GM23248 (cell line): Measurements from ENCODE around the gene TMCC2. TPM values are rescaled to one million over a fixed set of nuclear protein-coding genes. Genes with fewer than 3 reads are reported as not detected.

Experiments
- DNase-seq: peaks from one replicate; pipeline ENCODE4 v3.0.0-alpha.2; 2015
- H2AFZ ChIP-seq: fragments of 200-600 bp; sonication (generic); 2 replicates; pipeline ENCODE4 v1.6.1; 2016; ENCODE audit warnings: antibody characterized with exemption
- H3F3A ChIP-seq: fragments of 200-600 bp; sonication (generic); 2 replicates; pipeline ENCODE4 v1.6.1; 2016; ENCODE audit warnings: mild to moderate bottlenecking, antibody characterized with exemption, mixed run types; ENCODE audit not compliant: insufficient read depth
- H3K27ac ChIP-seq: fragments of 200-600 bp; sonication (generic); 2 replicates; pipeline ENCODE4 v1.5.1; 2016; ENCODE audit warnings: mild to moderate bottlenecking
- H3K27me3 ChIP-seq: fragments of 200-600 bp; sonication (generic); replicated peaks from 2 replicates; pipeline ENCODE4 v1.6.1; 2016; ENCODE audit warnings: mild to moderate bottlenecking; ENCODE audit not compliant: insufficient read depth
- H3K36me3 ChIP-seq: fragments of 200-600 bp; sonication (generic); 2 replicates; pipeline ENCODE4 v1.6.1; 2016; ENCODE audit warnings: low read depth, mild to moderate bottlenecking
- H3K4me1 ChIP-seq: fragments of 200-600 bp; sonication (generic); 2 replicates; pipeline ENCODE4 v1.6.1; 2016; ENCODE audit warnings: mild to moderate bottlenecking; ENCODE audit not compliant: insufficient read depth
- H3K4me2 ChIP-seq: fragments of 200-600 bp; sonication (generic); one replicate; pipeline ENCODE4 v1.6.1; 2016; ENCODE audit warnings: mild to moderate bottlenecking; ENCODE audit not compliant: unreplicated experiment
- H3K4me3 ChIP-seq: fragments of 200-600 bp; sonication (generic); 2 replicates; pipeline ENCODE4 v1.5.1; 2016; ENCODE audit warnings: mild to moderate bottlenecking
- H3K79me2 ChIP-seq: fragments of 200-600 bp; sonication (generic); 2 replicates; pipeline ENCODE4 v1.6.1; 2016; ENCODE audit warnings: mild to moderate bottlenecking; ENCODE audit not compliant: insufficient read depth
- H3K9ac ChIP-seq: fragments of 200-600 bp; sonication (generic); 2 replicates; pipeline ENCODE4 v1.6.1; 2016; ENCODE audit warnings: mild to moderate bottlenecking
- H3K9me2 ChIP-seq: fragments of 200-600 bp; sonication (generic); 2 replicates; pipeline ENCODE4 v1.6.1; 2016; ENCODE audit warnings: mixed run types, mild to moderate bottlenecking, moderate library complexity; ENCODE audit not compliant: insufficient read depth
- H3K9me3 ChIP-seq: fragments of 200-600 bp; sonication (generic); one replicate; pipeline ENCODE4 v1.6.1; 2017; ENCODE audit warnings: low read depth
- H4K20me1 ChIP-seq: fragments of 200-600 bp; sonication (generic); 2 replicates; pipeline ENCODE4 v1.6.0; 2016; ENCODE audit not compliant: insufficient read depth
- EZH2 ChIP-seq: fragments of 200-600 bp; sonication (generic); IDR thresholded peaks from 2 replicates; pipeline ENCODE4 v1.6.1; 2018; ENCODE audit warnings: antibody characterized with exemption, mild to moderate bottlenecking; ENCODE audit not compliant: insufficient read depth, poor library complexity, severe bottlenecking
- EZH2phosphoT487 ChIP-seq: fragments of 200-600 bp; sonication (generic); IDR thresholded peaks from 2 replicates; pipeline ENCODE4 v1.6.1; 2018; ENCODE audit warnings: antibody characterized with exemption, moderate library complexity, mild to moderate bottlenecking, low read depth; ENCODE audit not compliant: insufficient read depth
- WGBS, 2 experiments: methylation state at CpG; one replicate each; pipeline ENCODE4 v1.1.6; 2015 to 2017; ENCODE audit warnings: low lambda C conversion rate in 2 of 2, low coverage in 1 of 2; ENCODE audit errors: missing lambda C conversion rate in 2 of 2; 5-methylcytosine and 5-hydroxymethylcytosine counted together
- in situ Hi-C: fragments of 300-500 bp; cut with MboI; formaldehyde crosslinking; loops from 2 replicates; pipeline ENCODE4 v1.15.0; 2020
- polyA plus RNA-seq: library from polyadenylated mRNA; unstranded; fragments of >200 nt; fragmentation: Nextera tagmentation; extraction: Ambion mirVana; gene quantifications from 2 replicates; pipeline ENCODE4 v1.2.1, GENCODE V29; 2016
- total RNA-seq: library from RNA; depleted of rRNA; stranded (reverse); fragments of >200 nt; shearing (Covaris generic); gene quantifications from 2 replicates; pipeline ENCODE4 v1.2.3, GENCODE V29; 2014

The TMCC2 gene
- total and polyA plus RNA-seq, 2 experiments from 2014 or later, result 0.39 to 1.7 TPM

DNA sequence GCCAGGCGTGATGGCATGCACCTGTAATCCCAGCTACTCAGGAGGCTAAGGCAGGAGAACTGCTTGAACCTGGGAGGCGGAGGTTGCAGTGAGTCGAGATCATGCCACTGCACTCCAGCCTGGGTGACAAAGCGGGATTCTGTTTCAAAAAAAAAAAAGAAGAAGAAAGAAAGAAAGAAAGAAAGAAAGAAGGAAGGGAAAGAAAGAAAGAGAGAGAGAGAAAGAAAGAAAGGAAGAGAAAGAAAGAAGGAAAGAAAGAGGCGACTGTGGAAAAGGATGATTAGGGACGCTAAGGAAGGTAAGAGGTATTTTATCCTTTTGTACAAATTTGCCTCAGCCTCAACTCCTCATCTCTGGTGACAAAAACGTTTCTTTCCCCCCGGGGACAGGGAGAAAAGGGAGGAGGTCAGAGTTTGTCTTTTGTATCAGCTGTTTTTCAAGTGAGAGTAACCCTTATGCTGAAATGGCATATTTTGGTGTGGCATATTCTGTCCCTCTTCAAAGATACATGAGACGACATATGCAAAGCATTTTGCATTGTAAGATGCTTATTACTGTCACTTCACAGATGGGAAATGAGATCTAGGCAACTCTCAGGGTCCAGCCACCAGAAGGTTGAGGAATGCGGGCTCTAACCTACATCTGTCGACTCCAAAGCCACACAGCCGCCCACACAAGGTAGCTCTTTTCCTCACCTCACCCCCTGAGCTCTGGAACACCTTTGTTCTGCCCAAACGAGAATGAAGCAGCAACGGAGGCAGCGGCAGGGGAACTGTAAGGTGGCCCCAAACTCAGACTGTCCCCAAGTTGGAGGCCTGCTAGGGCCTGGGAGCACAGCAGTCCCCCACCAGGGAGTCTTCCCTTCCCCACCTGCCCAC lies 55.8 kb downstream of the TMCC2 start:
- in situ Hi-C loops, result no loop called here
- peaks cover 48% of the 10 kb centered on the region for H3K4me1 ChIP-seq
- TF ChIP-seq EZH2phosphoT487 (no peak), EZH2 (no peak)
- WGBS, 2 experiments, result 79 to 80% methylated on average over 15 of the region's 15 CpGs
- no peak overlapping the region for H3K4me3 ChIP-seq
- H3K9me2 ChIP-seq, result no peaks in the 10 kb centered on the region
- no peaks in the 10 kb centered on the region for H3K9me3 ChIP-seq
- peak overlapping the region; percentile 16; the same call in 1 of the 2 replicates for H2AFZ ChIP-seq
- no peak overlapping the region for H3K27ac ChIP-seq
- H3K79me2 ChIP-seq, result no peaks in the 10 kb centered on the region
- H3K27me3 ChIP-seq, result no peaks in the 10 kb centered on the region
- 0 out of 2 replicates have a peak overlapping the region, but pooled peaks have one; percentile 39 for H3K9ac ChIP-seq
- H3K4me2 ChIP-seq, result no peak overlapping the region
- H4K20me1 ChIP-seq, result no peaks in the 10 kb centered on the region
- peaks cover 27% of the 10 kb centered on the region for H3F3A ChIP-seq
- DNase-seq, result no peak
- no peaks in the 10 kb centered on the region for H3K36me3 ChIP-seq

DNA sequence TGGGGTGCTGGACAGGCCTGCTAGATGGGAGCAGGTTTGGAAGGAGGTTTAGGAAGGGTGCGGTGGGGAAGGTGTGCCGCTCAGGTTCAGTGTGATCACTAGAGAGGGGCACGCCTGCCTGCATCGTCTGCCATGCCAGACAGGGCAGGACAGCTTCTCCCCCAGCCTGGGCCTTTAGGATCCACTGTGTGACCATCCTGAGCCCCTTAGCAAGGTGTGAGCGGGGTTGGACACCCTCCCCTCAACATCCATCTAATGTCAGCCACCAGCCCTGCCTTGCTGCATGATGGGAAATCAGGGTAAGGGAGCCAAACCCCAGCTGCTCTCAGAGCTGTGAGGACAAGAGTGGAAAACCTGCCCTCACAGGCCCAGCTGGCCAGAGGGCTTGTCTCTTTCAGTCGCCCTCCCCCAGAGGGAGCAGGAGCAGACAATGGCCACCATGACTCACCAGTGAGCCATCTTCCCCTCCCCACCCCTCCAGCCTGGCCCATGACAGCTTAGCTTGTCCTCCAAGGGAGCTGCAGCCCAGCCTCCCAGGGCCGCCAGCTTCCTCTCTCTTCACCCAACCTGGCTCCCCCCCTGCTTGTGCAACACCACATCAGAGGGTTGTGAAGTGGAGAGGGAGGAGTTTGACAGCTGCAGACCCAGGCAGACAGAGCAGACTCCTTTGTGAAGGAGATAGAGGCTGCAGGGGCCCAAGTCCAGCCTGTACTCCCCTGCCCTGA lies 56.8 kb downstream of the TMCC2 start:
- peak overlapping the region; percentile 62 for H2AFZ ChIP-seq

DNA sequence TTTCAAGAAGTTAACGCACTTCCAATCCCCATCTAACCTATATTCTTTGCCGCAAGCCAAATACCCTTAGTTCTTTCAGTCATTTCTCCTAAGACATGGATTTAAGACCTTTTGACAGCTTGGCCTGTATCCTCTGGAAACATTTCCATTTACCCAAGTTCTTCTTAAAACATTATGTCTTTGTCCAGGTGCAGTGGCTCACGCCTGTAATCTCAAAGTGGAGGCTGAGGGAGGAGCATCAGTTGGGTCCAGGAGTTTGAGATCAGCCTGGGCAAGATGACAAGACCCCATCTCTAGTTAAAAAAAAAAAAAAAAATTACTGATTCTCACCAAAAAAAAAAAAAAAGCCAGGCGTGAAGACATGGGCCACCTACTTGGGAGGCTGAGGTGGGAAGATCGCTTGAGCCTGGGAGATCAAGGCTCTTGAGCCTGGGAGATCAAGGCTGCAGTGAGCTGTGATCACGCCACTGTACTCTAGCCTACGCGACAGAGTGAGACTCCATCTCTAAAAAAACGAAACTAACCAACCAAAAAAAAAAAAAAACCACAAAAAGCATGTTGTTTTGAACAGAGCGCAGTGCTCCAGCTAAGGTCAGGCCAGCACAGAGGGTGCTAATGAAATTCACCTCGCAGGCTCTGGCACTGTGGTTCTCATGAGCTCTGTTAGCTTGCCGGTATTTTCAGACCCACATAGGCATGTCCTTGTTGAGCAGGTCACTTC lies 57.8 kb downstream of the TMCC2 start:
- H3K9ac ChIP-seq, result peak overlapping the region; percentile 11; the same call in 1 of the 2 replicates
- H3K4me3 ChIP-seq, result no peak overlapping the region

More for the DNA sequence above, 56.8 kb downstream of the TMCC2 start:
- Histone ChIP-seq H3F3A (peaks cover 27% of the 10 kb centered on the region), H3K27ac (peak overlapping the region; percentile 50), H3K9ac (peak overlapping the region; percentile 39), H3K9me2 (no peaks in the 10 kb centered on the region), H4K20me1 (no peaks in the 10 kb centered on the region), H3K79me2 (no peaks in the 10 kb centered on the region), H3K9me3 (no peaks in the 10 kb centered on the region), H3K36me3 (no peaks in the 10 kb centered on the region), H3K4me3 (no peak overlapping the region), H3K4me2 (peak overlapping the region; percentile 6), H3K27me3 (no peaks in the 10 kb centered on the region), H3K4me1 (peaks cover 49% of the 10 kb centered on the region)
- TF ChIP-seq EZH2phosphoT487 (no peak), EZH2 (no peak)
- peak; percentile 99 for DNase-seq
- in situ Hi-C loops, result no loop called here
- WGBS, 2 experiments, result 53 to 68% methylated on average over 6 to 7 of the region's 7 CpGs

More for the DNA sequence above, 57.8 kb downstream of the TMCC2 start:
- peak overlapping the region; percentile 50 for H3K27ac ChIP-seq
- H3K36me3 ChIP-seq, result no peaks in the 10 kb centered on the region
- H3F3A ChIP-seq, result peaks cover 27% of the 10 kb centered on the region
- peak overlapping the region; percentile 62 for H2AFZ ChIP-seq
- no peaks in the 10 kb centered on the region for H3K27me3 ChIP-seq
- H3K79me2 ChIP-seq, result no peaks in the 10 kb centered on the region
- no peaks in the 10 kb centered on the region for H4K20me1 ChIP-seq
- H3K9me2 ChIP-seq, result no peaks in the 10 kb centered on the region
- H3K4me2 ChIP-seq, result peak overlapping the region; percentile 16
- H3K9me3 ChIP-seq, result no peaks in the 10 kb centered on the region
- peaks cover 49% of the 10 kb centered on the region for H3K4me1 ChIP-seq
- DNase-seq, result peak; percentile 45
- TF ChIP-seq EZH2 (no peak), EZH2phosphoT487 (no peak)
- 54 to 63% methylated on average over 12 of the region's 12 CpGs for WGBS, 2 experiments
- in situ Hi-C loops, result no loop called here
